ENCODE data around the gene DOC2B.
"Not testable (repeated sequence)": the region's sequence is repeated elsewhere in the genome, so short reads cannot be mapped to it uniquely, and the experiment has no call there.

Gene DOC2B

DNA sequence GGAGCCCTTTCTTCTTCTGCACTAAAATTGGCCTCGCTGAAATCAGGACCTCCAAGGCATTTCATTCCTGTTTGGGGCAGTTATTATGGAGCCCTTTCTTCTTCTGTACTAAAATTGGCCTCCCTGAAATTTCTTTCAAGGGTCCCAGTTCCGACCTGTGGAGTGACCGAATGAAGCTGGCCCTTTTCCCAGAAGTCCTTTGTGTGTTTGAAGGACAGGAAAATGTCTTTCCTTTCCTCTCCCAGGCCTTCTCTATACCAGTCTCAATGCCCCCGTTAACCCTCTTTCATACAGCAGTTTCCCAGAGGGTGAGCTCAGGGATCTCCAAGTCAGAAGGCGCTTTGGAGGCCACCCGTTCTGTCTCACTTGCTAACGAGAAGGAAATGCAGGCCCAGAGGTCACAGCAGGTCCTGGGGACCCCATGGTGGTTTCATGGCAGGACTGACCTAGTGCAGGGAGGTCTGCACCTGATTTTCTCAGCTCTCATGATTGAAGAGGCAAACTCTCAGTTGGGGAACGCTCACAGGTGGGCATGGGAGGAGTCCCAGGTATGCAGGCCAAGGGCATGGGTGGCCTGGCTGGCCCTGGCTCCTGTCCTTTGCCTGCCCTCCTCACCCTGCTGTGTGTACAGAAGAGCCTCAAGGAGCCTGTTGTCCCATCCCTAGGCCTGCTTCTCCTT lies 37.1 kb upstream of the DOC2B start:
- in situ Hi-C loops (cut with MboI; ENCODE audit: low sequenced_read_pairs): no loop called here

DNA sequence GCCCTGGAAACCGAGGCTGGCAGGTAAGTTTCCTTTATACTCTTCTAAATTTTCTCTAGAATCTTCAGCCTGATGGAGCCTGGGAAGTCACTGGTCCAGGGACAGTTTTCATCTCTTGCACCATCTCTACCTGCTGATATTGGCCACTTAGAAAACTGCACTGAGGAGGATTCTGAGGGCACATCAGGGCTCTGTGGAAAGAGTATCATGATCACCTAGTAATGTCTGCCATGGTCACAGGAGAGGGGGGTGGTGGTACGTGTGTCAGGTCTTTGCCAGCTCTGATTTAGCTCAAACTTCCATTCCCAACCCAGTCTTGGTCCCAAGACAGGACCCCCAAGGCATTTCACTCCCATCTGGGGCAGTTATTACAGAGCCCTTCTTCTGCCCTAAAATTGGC lies 35.2 kb upstream of the DOC2B start:
- Histone ChIP-seq H3K9me3 (no peaks in the 10 kb centered on the region), H3K36me3 (replicated peaks) (no peaks in the 10 kb centered on the region), H3K4me3 (no peak overlapping the region), H3K4me1 (peaks cover 3% of the 10 kb centered on the region), H3K27me3 (ENCODE audit: low read depth) (no peaks in the 10 kb centered on the region)
- DNase-seq (ENCODE audit: low spot score in 2 of 2): no peak
- in situ Hi-C loops (cut with MboI; ENCODE audit: low sequenced_read_pairs): no loop called here

More for the DNA sequence above, 37.1 kb upstream of the DOC2B start:
- no peaks in the 10 kb centered on the region for H3K27me3 ChIP-seq (ENCODE audit: low read depth)
- H3K4me1 ChIP-seq: peaks cover 3% of the 10 kb centered on the region
- no peaks in the 10 kb centered on the region for H3K9me3 ChIP-seq
- no peak for DNase-seq (ENCODE audit: low spot score in 2 of 2)
- no peaks in the 10 kb centered on the region for H3K36me3 ChIP-seq (replicated peaks)
- H3K4me3 ChIP-seq: no peak overlapping the region

DNA sequence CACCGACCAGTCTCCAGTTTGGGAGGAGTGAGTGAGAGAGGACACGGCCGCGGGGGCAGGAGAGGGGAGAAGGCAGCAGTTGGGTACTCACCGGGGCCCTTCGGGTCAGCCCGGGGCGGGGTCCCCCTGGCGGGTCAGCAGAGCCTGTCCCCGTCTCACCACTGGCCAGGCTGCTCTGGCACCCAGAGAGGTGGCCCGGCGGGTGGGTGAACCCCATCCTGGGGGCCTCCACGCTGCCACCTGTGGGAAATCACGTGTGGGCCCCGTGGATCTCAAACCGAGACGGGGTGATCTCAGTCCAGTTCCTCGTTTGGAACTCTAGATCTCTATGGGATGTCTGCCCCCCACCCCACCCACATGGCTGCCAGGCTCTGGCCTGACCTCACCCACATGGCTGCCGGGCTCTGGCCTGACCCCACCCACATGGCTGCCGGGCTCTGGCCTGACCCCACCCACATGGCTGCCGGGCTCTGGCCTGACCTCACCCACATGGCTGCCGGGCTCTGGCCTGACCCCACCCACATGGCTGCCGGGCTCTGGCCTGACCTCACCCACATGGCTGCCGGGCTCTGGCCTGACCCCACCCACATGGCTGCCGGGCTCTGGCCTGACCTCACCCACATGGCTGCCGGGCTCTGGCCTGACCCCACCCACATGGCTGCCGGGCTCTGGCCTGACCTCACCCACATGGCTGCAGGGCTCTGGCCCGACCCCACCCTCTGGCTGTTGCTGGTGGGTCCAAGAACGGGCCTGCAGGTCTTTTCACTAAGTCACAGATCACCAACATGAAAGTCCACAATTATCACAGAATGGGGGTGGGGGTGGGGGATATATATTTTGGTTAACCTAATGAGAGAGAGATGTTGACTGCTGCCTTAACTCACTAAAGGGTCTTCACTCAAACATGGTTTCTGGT lies 34.4 kb upstream of the DOC2B start:
- peak in 1 of 2 experiments; percentile 57 for DNase-seq (ENCODE audit: low spot score in 2 of 2)
- in situ Hi-C loops (cut with MboI; ENCODE audit: low sequenced_read_pairs); H3K4me3 ChIP-seq: not testable (repeated sequence)

DNA sequence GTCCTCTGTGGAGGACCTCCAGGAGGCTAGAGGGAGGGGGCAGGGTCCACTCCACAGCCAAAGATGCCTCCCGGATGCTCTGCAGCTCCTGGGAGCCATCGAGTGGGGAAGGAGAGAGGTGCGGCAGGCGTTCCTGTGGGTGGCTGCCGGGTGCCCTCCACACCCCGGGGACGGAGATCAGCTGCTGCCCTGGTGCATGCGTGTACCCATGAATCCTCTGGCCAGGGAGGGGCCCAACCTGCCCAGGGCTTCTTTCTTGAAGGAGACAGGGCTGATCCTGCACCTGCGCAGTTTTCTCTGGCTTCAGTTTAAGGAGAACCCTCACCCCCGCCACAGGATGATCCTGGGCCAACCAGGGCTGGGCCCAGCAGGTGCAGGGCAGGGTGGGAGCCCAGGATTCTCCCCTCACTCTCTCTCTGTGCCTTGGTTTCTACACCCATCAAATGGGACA lies 33.5 kb upstream of the DOC2B start:
- in situ Hi-C loops (cut with MboI; ENCODE audit: low sequenced_read_pairs): no loop called here
- H3K4me1 ChIP-seq: peaks cover 3% of the 10 kb centered on the region
- H3K27me3 ChIP-seq (ENCODE audit: low read depth): no peaks in the 10 kb centered on the region
- H3K9me3 ChIP-seq: no peaks in the 10 kb centered on the region
- H3K4me3 ChIP-seq: no peak overlapping the region
- no peaks in the 10 kb centered on the region for H3K36me3 ChIP-seq (replicated peaks)
- DNase-seq (ENCODE audit: low spot score in 2 of 2): no peak

More for the DNA sequence above, 34.4 kb upstream of the DOC2B start:
- not testable (repeated sequence) for H3K36me3 ChIP-seq (replicated peaks); H3K27me3 ChIP-seq (ENCODE audit: low read depth); H3K4me1 ChIP-seq; H3K9me3 ChIP-seq

DNA sequence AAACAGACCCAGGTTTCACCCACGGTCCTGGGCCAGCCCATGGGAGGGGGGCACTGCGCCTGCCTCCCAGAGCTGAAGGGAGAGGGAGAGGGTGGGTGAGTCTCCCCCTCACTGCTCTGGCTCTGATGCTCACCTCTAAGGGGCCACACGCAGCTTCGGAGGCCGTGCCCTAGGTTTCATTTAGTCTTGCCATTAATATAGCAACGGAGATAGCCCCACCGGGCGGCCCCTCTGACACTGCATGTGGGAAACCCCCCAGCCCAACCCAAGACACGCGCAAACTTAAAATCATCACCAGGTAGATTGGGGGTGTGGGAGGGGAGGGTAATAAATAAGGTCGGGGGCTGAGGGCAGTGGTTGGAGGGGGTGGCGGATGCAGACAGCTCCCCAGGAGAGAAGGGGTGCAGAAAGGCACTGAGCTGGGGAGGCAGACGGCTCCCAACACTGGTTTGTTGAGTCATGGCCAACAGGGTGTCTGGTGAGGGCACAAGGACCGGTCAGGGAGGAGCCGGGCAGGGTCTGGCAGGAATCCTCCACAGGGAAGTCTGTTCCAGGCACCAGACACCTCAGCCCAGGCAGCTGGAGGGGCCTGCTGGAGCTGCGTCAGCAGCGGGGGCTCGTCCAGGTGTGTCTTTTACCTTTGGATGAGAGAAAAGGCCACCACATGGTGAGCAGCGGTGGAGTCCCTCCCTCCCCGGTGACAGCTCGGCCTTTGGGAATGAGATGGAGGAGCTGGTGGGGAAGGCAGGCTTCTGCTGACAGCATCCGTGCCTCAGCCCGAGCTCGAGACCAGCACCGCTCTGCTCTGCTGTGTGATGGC lies 32.0 kb upstream of the DOC2B start:
- in situ Hi-C loops (cut with MboI; ENCODE audit: low sequenced_read_pairs): no loop called here
- Histone ChIP-seq H3K27me3 (ENCODE audit: low read depth) (no peaks in the 10 kb centered on the region), H3K36me3 (replicated peaks) (no peaks in the 10 kb centered on the region), H3K4me1 (peaks cover 3% of the 10 kb centered on the region), H3K4me3 (no peak overlapping the region), H3K9me3 (no peaks in the 10 kb centered on the region)
- DNase-seq (ENCODE audit: low spot score in 2 of 2): no peak

DNA sequence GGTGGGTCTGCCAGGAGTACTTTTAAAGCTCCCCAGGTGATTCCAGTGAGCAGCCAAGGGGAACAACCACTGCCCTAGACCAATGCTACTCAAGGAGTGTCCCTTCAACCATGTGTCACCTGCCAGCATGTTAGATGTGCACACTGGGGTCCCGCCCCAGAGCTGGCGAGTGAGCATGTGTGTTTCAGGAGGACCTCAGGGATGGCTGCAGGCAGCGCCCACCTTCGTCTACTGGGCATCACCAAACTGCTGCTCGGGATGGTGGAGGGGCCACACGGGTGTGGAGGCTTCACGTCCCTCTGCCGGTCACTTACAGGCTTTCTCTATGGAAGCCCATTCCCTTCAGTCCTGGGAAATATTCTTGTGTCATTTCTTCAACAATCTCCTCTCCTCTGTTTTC lies 29.0 kb upstream of the DOC2B start:
- Histone ChIP-seq H3K9me3 (no peaks in the 10 kb centered on the region), H3K36me3 (replicated peaks) (no peaks in the 10 kb centered on the region), H3K4me3 (no peak overlapping the region), H3K4me1 (no peaks in the 10 kb centered on the region; the same call in 1 of the 2 replicates), H3K27me3 (ENCODE audit: low read depth) (no peaks in the 10 kb centered on the region; the same call in 1 of the 2 replicates)
- in situ Hi-C loops (cut with MboI; ENCODE audit: low sequenced_read_pairs): no loop called here
- DNase-seq (ENCODE audit: low spot score in 2 of 2): no peak

DNA sequence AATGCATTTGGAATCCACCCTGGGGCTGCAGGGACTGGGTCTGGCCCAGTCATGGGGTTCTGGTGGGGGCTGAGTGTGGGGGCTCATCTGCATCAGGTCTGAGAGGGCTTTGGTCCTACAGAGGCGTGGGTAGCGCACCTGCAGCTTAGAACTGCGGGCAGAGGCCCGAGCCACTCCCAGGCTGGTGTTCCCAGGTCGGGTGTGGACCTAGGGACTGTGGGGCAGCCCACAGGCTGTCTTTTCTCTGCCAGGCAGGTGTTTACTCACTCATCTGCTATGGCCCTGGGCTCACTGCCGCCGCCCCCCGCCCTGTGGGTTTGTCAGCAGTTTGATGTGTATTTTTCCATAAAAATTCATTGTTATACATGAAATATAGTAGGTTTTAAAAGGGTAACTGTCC lies 27.0 kb upstream of the DOC2B start:
- no peak for DNase-seq (ENCODE audit: low spot score in 2 of 2)
- in situ Hi-C loops (cut with MboI; ENCODE audit: low sequenced_read_pairs): no loop called here

DNA sequence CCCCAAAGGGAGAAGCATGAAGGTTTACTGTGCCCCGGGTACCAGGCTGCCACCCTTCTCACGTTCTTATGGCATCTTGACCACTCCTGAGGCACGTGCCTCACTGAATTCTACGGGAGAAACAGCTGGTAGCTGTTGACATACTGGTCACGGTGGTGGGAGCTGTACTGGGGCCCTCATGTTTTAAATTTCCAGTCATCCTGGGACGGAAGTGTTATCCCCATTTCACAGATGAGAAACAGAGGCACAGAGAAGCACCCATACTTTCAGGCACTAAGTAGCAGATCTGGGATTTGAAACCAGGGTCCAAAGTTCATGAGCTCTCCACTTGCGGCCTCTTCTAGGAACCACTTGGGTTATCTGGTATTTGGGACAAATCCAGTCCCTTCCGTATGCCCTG lies 26.3 kb upstream of the DOC2B start:
- in situ Hi-C loops (cut with MboI; ENCODE audit: low sequenced_read_pairs): no loop called here
- no peaks in the 10 kb centered on the region; the same call in 1 of the 2 replicates for H3K27me3 ChIP-seq (ENCODE audit: low read depth)
- no peak for DNase-seq (ENCODE audit: low spot score in 2 of 2)
- no peaks in the 10 kb centered on the region for H3K36me3 ChIP-seq (replicated peaks)
- no peaks in the 10 kb centered on the region for H3K9me3 ChIP-seq
- no peaks in the 10 kb centered on the region for H3K4me1 ChIP-seq
- H3K4me3 ChIP-seq: no peak overlapping the region

More for the DNA sequence above, 27.0 kb upstream of the DOC2B start:
- H3K4me1 ChIP-seq: no peaks in the 10 kb centered on the region
- no peaks in the 10 kb centered on the region; the same call in 1 of the 2 replicates for H3K27me3 ChIP-seq (ENCODE audit: low read depth)
- H3K36me3 ChIP-seq (replicated peaks): no peaks in the 10 kb centered on the region
- no peak overlapping the region for H3K4me3 ChIP-seq
- no peaks in the 10 kb centered on the region for H3K9me3 ChIP-seq

DNA sequence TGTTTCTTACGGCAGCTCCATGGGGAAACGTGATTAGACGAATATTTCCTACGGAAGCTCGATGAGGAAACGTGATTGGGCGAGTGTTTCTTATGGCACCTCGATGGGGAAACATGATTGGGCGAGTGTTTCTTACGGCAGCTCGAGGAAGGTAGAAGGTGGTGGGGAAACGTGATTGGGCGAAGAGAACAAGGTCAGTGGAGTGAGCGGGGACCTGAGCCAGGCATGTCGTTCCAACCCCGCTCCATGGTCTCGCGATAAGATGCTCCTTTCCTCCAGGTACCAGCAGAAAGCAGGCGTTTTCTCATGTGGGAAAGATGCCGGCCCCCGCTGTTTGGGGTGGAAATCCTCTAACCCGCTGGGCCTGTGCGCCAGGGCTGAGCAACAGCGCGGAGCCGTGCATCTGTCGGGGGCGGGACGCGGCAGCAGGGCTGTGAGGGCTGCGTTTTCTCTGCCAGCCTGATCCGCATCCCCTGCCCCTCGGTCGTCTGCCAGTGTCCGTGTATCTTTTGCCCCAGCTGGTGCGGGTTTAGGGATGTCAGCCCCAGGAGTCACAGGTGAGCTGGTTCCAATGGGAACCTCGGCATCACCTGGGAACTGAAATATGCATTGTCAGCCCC lies 25.6 kb upstream of the DOC2B start:
- Histone ChIP-seq H3K36me3 (replicated peaks) (no peaks in the 10 kb centered on the region), H3K4me3 (no peak overlapping the region), H3K4me1 (no peaks in the 10 kb centered on the region), H3K27me3 (ENCODE audit: low read depth) (no peaks in the 10 kb centered on the region; the same call in 1 of the 2 replicates), H3K9me3 (no peaks in the 10 kb centered on the region)
- in situ Hi-C loops (cut with MboI; ENCODE audit: low sequenced_read_pairs): no loop called here
- no peak for DNase-seq (ENCODE audit: low spot score in 2 of 2)

DNA sequence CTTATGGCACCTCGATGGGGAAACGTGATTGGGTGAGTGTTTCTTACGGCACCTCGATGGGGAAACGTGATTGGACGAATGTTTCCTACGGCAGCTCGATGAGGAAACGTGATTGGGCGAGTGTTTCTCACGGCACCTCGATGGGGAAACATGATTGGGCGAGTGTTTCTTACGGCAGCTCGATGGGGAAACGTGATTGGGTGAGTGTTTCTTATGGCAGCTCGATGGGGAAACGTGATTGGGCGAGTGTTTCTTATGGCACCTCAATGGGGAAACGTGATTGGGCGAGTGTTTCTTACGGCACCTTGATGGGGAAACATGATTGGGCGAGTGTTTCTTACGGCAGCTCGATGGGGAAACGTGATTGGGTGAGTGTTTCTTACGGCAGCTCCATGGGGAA lies 25.0 kb upstream of the DOC2B start:
- H3K27me3 ChIP-seq (ENCODE audit: low read depth); H3K9me3 ChIP-seq; H3K36me3 ChIP-seq (replicated peaks); DNase-seq (ENCODE audit: low spot score in 2 of 2); H3K4me3 ChIP-seq; H3K4me1 ChIP-seq; in situ Hi-C loops (cut with MboI; ENCODE audit: low sequenced_read_pairs): not testable (repeated sequence)

DNA sequence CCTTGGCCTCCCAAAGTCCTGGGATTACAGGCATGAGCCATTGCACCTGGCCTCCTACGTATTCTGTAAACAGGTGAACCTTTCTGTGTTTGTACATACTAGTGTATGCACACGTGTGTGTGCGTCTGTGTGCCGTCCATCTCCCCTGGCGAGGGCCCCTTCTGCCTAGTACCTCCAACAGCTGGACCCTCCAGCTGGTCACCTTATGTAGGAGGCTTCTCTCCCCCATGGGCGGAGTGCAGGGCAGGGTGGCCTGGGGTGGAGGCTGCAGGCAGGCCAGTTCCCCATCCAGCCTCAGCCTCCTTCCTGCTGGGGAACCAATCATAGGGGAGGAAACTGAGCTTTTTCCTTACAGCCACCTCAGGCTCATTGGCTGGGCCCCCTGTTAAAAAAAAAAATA lies 24.4 kb upstream of the DOC2B start:
- H3K4me3 ChIP-seq: no peak overlapping the region
- no peaks in the 10 kb centered on the region for H3K9me3 ChIP-seq
- no peak for DNase-seq (ENCODE audit: low spot score in 2 of 2)
- no peaks in the 10 kb centered on the region for H3K4me1 ChIP-seq
- H3K36me3 ChIP-seq (replicated peaks): no peaks in the 10 kb centered on the region
- in situ Hi-C loops (cut with MboI; ENCODE audit: low sequenced_read_pairs): no loop called here
- no peaks in the 10 kb centered on the region; the same call in 1 of the 2 replicates for H3K27me3 ChIP-seq (ENCODE audit: low read depth)

DNA sequence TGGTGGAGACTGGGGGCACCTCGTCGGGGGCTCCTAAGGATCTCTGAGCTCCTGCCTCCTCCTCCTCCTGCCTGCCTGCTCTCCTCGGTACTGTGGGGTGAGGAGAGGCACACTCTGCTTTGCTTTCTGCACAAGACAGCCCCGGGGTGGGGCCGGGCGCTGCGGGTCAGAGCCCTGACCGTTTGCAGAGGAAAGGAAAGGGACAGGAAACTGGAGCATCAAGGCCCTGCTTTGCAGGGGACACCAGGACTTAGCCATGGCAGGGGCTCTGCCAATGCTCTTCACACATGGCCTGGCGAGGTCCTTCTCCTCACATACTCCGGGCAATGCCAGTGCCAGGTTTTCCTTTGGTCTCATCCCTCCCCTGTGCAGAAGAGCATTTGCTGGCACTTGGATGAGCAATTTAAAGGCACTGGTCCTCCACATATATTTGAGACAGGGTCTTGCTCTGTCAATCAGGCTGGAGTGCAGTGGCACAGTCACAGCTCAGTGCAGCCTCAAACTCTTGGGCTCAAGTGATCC lies 23.8 kb upstream of the DOC2B start:
- DNase-seq (ENCODE audit: low spot score in 2 of 2): no peak
- Histone ChIP-seq H3K9me3 (no peaks in the 10 kb centered on the region), H3K36me3 (replicated peaks) (no peaks in the 10 kb centered on the region), H3K4me3 (no peak overlapping the region), H3K4me1 (no peaks in the 10 kb centered on the region), H3K27me3 (ENCODE audit: low read depth) (no peaks in the 10 kb centered on the region; the same call in 1 of the 2 replicates)
- in situ Hi-C loops (cut with MboI; ENCODE audit: low sequenced_read_pairs): no loop called here
